Lung (tissue), 16 donors: Measurements from ENCODE around the gene HELLS. TPM values are rescaled to one million over a fixed set of nuclear protein-coding genes. Genes with fewer than 3 reads are reported as not detected.
A peak's percentile ranks its signal among the peaks of the same experiment; 100 is the strongest.

Source experiments
- ATAC-seq: fragments of 200-7000 bp; cut with Tn5 transposase; one replicate; pipeline ENCODE4 v1.9.1; 2020; ENCODE audit warnings: moderate number of reproducible peaks; ENCODE audit not compliant: insufficient read depth, low FRiP score
- DNase-seq, 3 donors: peaks; one replicate each; pipeline ENCODE4 v3.0.0-alpha.2; 2013 to 2017
- H3K27ac ChIP-seq, 2 donors: one replicate each; pipeline ENCODE4 v1.5.1; 2013; ENCODE audit warnings: mild to moderate bottlenecking in 2 of 2, moderate library complexity in 2 of 2, control low read depth in 1 of 2, inconsistent platforms in 1 of 2, low read depth in 1 of 2, low read length in 1 of 2
- H3K27me3 ChIP-seq, 3 donors: one replicate each; pipeline ENCODE4 v1.5.1; 2013; ENCODE audit warnings: low read length in 2 of 3; ENCODE audit not compliant: control insufficient read depth in 3 of 3, insufficient read depth in 3 of 3
- H3K36me3 ChIP-seq, 4 donors: one replicate each; pipeline ENCODE4 v1.5.1; 2013; ENCODE audit warnings: low read length in 4 of 4, mild to moderate bottlenecking in 1 of 4, moderate library complexity in 1 of 4; ENCODE audit not compliant: control insufficient read depth in 4 of 4, insufficient read depth in 4 of 4
- H3K4me1 ChIP-seq, 5 donors: one replicate each; pipeline ENCODE4 v1.5.1; 2013; ENCODE audit warnings: low read length in 5 of 5, mild to moderate bottlenecking in 2 of 5, moderate library complexity in 1 of 5; ENCODE audit not compliant: control insufficient read depth in 5 of 5, insufficient read depth in 5 of 5
- H3K4me3 ChIP-seq: one replicate; pipeline ENCODE4 v1.5.1; 2013; ENCODE audit warnings: mild to moderate bottlenecking, control low read depth, moderate library complexity
- H3K9ac ChIP-seq, 2 donors: one replicate each; pipeline ENCODE4 v1.5.1; 2013; ENCODE audit warnings: low read length in 2 of 2, control low read depth in 1 of 2; ENCODE audit not compliant: insufficient read depth in 1 of 2
- H3K9me3 ChIP-seq, 4 donors: one replicate each; pipeline ENCODE4 v1.5.1; 2013; ENCODE audit warnings: low read length in 3 of 4, mild to moderate bottlenecking in 1 of 4, moderate library complexity in 1 of 4; ENCODE audit not compliant: control insufficient read depth in 4 of 4, insufficient read depth in 3 of 4
- WGBS, 2 donors: extraction: QIAGEN DNeasy Blood & Tissue Kit; methylation state at CpG; one replicate each; pipeline ENCODE4 v1.1.7; 2013; 5-methylcytosine and 5-hydroxymethylcytosine counted together
- long read RNA-seq, 5 donors: transcript quantifications; one replicate each; lab custom pipeline, GENCODE V29; 2026
- polyA plus RNA-seq, 2 donors: library from polyadenylated mRNA; stranded (reverse); fragments of 200-250 nt; gene quantifications; one replicate each; pipeline ENCODE4 v1.2.1, GENCODE V29; 2013
- total RNA-seq, 2 donors: library from RNA; depleted of rRNA in 1 of 2; stranded (reverse); fragments of >200 nt in 1 of 2; gene quantifications; one replicate each; pipeline ENCODE4 v1.2.1, GENCODE V29; 2014 to 2021
- TF ChIP-seq, protein P1 (sequence below): IDR thresholded peaks from 2 replicates; pipeline ENCODE4 v1.5.1; 2012; ENCODE audit warnings: mild to moderate bottlenecking; ENCODE audit errors: control extremely low read depth, extremely low read depth
- donor health status: control.
- donor health status: control.
- donor health status: Bipolar disorder and iron deficiency.
- donor health status: healthy.
- donor health status: DM: yes; HTN: yes; CAD: no.

Gene HELLS
- 10 to 100 TPM; 15.1 to 51.1 TPM for total RNA-seq
- 1 to 10 TPM; 2.3 to 5.2 TPM for polyA plus RNA-seq
- long read RNA-seq, donor 1 = 0 reads
- long read RNA-seq, donor 2 = 0 reads
- long read RNA-seq, donor 3 = 0 reads
- long read RNA-seq, donor 4 = 0 reads
- long read RNA-seq, donor 5, partial matches to known transcripts = 28 of 31 reads
- long read RNA-seq, donor 5, other reads (novel, unspliced or antisense) = 0 of 31 reads

DNA sequence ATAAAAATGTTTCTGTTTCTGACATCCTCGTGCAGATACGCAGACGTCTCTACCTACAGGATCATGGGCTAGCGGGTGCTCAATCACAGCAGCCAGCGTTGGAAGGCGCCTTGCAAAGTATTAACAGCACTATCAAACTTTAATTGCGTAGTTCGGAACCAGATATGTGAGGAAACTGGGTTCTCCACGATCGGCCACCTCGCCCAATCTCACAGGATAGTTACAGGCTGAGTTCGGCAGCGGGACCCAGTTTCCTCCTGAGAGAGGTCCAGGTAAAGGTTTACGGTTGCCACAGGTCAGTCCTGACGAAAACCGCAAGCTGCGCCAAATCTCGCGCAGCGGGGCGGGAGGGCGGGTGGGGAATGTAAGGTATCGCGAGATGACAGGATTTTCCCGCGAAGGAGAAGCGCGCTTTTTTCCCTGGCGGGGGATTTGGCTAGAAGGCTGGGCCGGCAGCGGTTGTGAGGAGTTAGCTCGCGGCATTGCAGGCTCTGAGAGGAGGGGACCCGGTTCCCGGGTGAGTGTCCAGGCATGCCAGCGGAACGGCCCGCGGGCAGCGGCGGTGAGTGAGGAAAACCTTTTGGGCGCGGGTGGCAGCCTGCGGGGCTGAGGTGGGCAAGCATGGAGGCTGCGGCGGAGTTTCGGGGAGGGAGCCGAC is at the start of gene HELLS:
Gene HELLS, plus strand, starts transcription at position 398 of the 658 bp plus-strand sequence. Its CDS starts 134 bp downstream, at position 532.
- DNase-seq (peak; percentile 93 to 94 (median 94)), ATAC-seq (peak; percentile 87)
- no peaks in the 10 kb centered on the region for H3K36me3 ChIP-seq
- peak within 1 kb of the TSS; percentile 94 to 96 for H3K9ac ChIP-seq
- WGBS, 2 donors = 0% methylated on average over 48 of the region's 48 CpGs
- H3K4me3 ChIP-seq = peak within 1 kb of the TSS; percentile 95
- peaks cover 0 to 13% (median 3%) of the 10 kb centered on the region in 5 donors for H3K4me1 ChIP-seq
- no peaks in the 10 kb centered on the region for H3K9me3 ChIP-seq
- H3K27me3 ChIP-seq = no peaks in the 10 kb centered on the region
- TF ChIP-seq, protein P1, sequence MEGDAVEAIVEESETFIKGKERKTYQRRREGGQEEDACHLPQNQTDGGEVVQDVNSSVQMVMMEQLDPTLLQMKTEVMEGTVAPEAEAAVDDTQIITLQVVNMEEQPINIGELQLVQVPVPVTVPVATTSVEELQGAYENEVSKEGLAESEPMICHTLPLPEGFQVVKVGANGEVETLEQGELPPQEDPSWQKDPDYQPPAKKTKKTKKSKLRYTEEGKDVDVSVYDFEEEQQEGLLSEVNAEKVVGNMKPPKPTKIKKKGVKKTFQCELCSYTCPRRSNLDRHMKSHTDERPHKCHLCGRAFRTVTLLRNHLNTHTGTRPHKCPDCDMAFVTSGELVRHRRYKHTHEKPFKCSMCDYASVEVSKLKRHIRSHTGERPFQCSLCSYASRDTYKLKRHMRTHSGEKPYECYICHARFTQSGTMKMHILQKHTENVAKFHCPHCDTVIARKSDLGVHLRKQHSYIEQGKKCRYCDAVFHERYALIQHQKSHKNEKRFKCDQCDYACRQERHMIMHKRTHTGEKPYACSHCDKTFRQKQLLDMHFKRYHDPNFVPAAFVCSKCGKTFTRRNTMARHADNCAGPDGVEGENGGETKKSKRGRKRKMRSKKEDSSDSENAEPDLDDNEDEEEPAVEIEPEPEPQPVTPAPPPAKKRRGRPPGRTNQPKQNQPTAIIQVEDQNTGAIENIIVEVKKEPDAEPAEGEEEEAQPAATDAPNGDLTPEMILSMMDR = no peak
- peak within 1 kb of the TSS in 1 of 2 donors; percentile 80 for H3K27ac ChIP-seq

DNA sequence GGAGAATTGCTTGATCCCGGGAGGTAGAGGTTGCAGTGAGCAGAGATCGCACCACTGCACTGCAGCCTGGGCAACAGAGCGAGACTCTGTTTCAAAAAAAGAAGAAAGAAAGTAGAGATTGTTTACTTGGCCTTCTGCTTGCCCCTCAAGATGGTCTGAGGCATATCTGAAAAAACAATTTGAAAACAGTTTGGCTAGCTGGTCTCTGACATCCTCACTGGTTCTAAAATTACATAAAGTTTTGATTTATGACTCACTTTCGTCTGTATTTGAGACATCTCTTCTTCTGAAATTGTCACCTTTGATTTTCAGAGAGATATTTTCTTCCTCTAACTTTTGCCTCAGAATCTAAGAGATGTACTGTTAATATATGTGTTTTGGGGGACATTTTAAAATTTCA is 49.6 kb upstream of the HELLS start:
- Histone ChIP-seq H3K36me3 (peaks cover 0 to 3% (median 2%) of the 10 kb centered on the region in 4 donors), H3K9me3 (no peaks in the 10 kb centered on the region), H3K27ac (no peak overlapping the region), H3K4me3 (no peak overlapping the region), H3K27me3 (no peaks in the 10 kb centered on the region), H3K9ac (no peak overlapping the region), H3K4me1 (peaks cover 0 to under 1% (median 0%) of the 10 kb centered on the region in 5 donors)
- WGBS, 2 donors = 87% methylated on average over 4 of the region's 4 CpGs
- no peak for DNase-seq
- ATAC-seq = no peak
- TF ChIP-seq, protein P1 = no peak

DNA sequence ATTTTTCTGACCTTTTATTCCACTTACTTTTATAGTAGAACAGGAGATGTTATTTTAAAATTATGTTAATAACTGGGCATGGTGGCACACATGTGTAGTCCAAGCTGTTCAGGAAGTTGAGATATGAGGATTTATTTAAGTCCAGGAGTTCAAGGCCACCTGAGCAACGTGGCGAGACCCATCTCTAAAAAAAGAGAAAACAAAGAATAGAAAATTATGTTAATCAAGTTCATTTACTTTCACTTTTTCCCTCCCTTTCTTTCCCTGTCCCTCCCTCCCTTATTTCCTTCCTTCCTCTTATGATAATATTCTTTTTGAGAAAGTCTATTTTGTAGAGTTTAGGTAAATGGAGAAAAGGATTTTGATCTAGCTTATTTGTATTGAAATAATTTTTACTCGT is 48.9 kb upstream of the HELLS start:
- Histone ChIP-seq H3K36me3 (peaks cover 0 to 3% (median 2%) of the 10 kb centered on the region in 4 donors), H3K4me1 (no peaks in the 10 kb centered on the region), H3K27ac (no peak overlapping the region), H3K4me3 (no peak overlapping the region), H3K9ac (no peak overlapping the region), H3K9me3 (no peaks in the 10 kb centered on the region), H3K27me3 (no peaks in the 10 kb centered on the region)
- DNase-seq (no peak), ATAC-seq (no peak)
- TF ChIP-seq, protein P1 = no peak
- WGBS, 2 donors = 74 to 86% methylated on average over 3 of the region's 3 CpGs
